Measurements from ENCODE around the gene G6PC3.

DNA sequence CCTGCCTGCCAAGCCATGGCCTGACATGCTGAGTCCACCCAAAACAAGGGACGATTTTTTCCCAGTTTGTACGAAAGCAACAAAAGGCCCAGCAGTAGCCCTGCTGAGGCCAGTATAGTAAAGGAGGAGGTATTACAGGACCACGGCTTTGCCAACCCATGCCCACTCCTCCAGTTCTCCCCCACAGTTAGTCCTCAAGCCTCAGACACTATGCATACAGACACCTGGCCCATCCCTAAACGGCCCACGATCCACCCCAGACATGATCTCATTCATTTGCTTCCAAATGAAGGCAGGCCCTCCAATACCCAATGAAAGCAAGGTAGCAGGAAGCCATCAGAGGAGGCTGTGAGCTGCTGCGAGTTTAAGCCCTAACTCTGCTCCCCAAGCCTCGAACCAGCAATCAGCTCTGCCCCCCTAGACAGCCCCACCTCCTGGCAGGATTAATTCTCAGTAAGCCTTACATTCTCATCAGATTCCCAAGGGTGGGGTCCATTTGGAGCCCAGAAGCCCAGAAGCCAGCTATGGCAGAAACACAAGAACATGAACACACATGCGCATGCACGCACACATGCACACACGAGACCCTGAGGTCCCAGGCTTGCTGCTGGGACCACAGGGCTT lies 48.0 kb downstream of the G6PC3 start:
- TF ChIP-seq, protein P1, sequence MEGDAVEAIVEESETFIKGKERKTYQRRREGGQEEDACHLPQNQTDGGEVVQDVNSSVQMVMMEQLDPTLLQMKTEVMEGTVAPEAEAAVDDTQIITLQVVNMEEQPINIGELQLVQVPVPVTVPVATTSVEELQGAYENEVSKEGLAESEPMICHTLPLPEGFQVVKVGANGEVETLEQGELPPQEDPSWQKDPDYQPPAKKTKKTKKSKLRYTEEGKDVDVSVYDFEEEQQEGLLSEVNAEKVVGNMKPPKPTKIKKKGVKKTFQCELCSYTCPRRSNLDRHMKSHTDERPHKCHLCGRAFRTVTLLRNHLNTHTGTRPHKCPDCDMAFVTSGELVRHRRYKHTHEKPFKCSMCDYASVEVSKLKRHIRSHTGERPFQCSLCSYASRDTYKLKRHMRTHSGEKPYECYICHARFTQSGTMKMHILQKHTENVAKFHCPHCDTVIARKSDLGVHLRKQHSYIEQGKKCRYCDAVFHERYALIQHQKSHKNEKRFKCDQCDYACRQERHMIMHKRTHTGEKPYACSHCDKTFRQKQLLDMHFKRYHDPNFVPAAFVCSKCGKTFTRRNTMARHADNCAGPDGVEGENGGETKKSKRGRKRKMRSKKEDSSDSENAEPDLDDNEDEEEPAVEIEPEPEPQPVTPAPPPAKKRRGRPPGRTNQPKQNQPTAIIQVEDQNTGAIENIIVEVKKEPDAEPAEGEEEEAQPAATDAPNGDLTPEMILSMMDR (IDR thresholded peaks at IDR 0.05): no peak
- TF ChIP-seq POLR2A (IDR thresholded peaks at IDR 0.05): no peak

Data from tibial nerve (tissue), 3 donors.